GM12891 (cell line): ENCODE measurements around the gene RMRP.

Experiments
- DNase-seq: peaks from one replicate; pipeline ENCODE4 v3.0.0; 2011; ENCODE audit warnings: low spot score; ENCODE audit not compliant: insufficient read length
- FAIRE-seq: peaks from 2 replicates; lab custom pipeline; 2011; peaks lifted over from hg19 to GRCh38; lab: Jason Lieb, UNC
- PAX5 ChIP-seq: IDR thresholded peaks from 2 replicates; pipeline ENCODE4 v1.6.1; 2011; ENCODE audit warnings: low read length, moderate library complexity, mild to moderate bottlenecking; ENCODE audit not compliant: insufficient read depth, severe bottlenecking
- POLR2A ChIP-seq: IDR thresholded peaks from 2 replicates; pipeline ENCODE4 v1.6.1; 2011; ENCODE audit warnings: low read depth, low read length, control low read depth
- POLR2AphosphoS5 ChIP-seq: IDR thresholded peaks from 2 replicates; pipeline ENCODE4 v1.6.1; 2011; ENCODE audit warnings: low read depth, low read length, control low read depth
- POU2F2 ChIP-seq: IDR thresholded peaks from 2 replicates; pipeline ENCODE4 v1.6.1; 2011; ENCODE audit warnings: low read depth, mild to moderate bottlenecking, control low read depth, low read length, moderate library complexity
- SPI1 ChIP-seq: IDR thresholded peaks from 2 replicates; pipeline ENCODE4 v1.6.1; 2011; ENCODE audit warnings: low read depth, low read length, control low read depth
- TAF1 ChIP-seq: IDR thresholded peaks from 2 replicates; pipeline ENCODE4 v1.6.1; 2011; ENCODE audit warnings: low read depth, low read length, control low read depth

Gene RMRP

GRCh38 chr9:35696520-35697215, 38.8 kb upstream of the RMRP start:
- DNase-seq (peak; percentile 76), FAIRE-seq (peak; percentile 91)
- TF ChIP-seq TAF1: no peak
- no peak for TF ChIP-seq SPI1
- no peak for TF ChIP-seq POU2F2

GRCh38 chr9:35695943-35696401, 38.2 kb upstream of the RMRP start:
- no peak for DNase-seq

GRCh38 chr9:35691757-35692301, 34.0 kb upstream of the RMRP start:
- DNase-seq (no peak), FAIRE-seq (no peak)
- TF ChIP-seq POLR2A (no peak), PAX5 (no peak), TAF1 (no peak), POU2F2 (no peak), SPI1 (no peak), POLR2AphosphoS5 (no peak)

More at GRCh38 chr9:35695943-35696401, 38.2 kb upstream of the RMRP start:
- FAIRE-seq: no peak
- no peak for TF ChIP-seq PAX5
- TF ChIP-seq SPI1: no peak
- TF ChIP-seq POLR2AphosphoS5: no peak
- TF ChIP-seq POU2F2: no peak
- TF ChIP-seq TAF1: no peak
- TF ChIP-seq POLR2A: no peak

GRCh38 chr9:35691334-35691650, 33.5 kb upstream of the RMRP start:
- no peak for TF ChIP-seq POLR2AphosphoS5
- TF ChIP-seq POU2F2: no peak
- no peak for TF ChIP-seq TAF1
- TF ChIP-seq PAX5: no peak
- no peak for TF ChIP-seq SPI1
- no peak for TF ChIP-seq POLR2A
- FAIRE-seq (no peak), DNase-seq (no peak)

- DNase-seq: peak; percentile 54
- TF ChIP-seq TAF1 (no peak), POLR2A (no peak), PAX5 (no peak), POLR2AphosphoS5 (no peak), POU2F2 (no peak), SPI1 (no peak)
- FAIRE-seq: peak; percentile 66
Observed at GRCh38 chr9:35690614-35691333, 33.0 kb upstream of the RMRP start.

- peak; percentile 63 for FAIRE-seq
- TF ChIP-seq POU2F2 (no peak), SPI1 (no peak), PAX5 (no peak), POLR2A (no peak), TAF1 (no peak), POLR2AphosphoS5 (no peak)
- DNase-seq: no peak
Observed at GRCh38 chr9:35690294-35690613, 32.4 kb upstream of the RMRP start.

- DNase-seq: peak; percentile 53
- peak; percentile 44; the same call in 1 of the 2 replicates for TF ChIP-seq POLR2A
- TF ChIP-seq TAF1: no peak
- 0 out of 2 replicates have a peak, but pooled peaks have one; percentile 48 for TF ChIP-seq POLR2AphosphoS5
- no peak for TF ChIP-seq POU2F2
- no peak for TF ChIP-seq SPI1
- TF ChIP-seq PAX5: no peak
- no peak for FAIRE-seq
Observed at GRCh38 chr9:35689542-35690293, 31.9 kb upstream of the RMRP start, which contains the start of gene TPM2. Gene TPM2, minus strand, starts transcription at chr9:35689925. Its CDS starts 108 bp downstream, at chr9:35689817.

- TF ChIP-seq POLR2A: no peak
- no peak for TF ChIP-seq SPI1
- no peak for TF ChIP-seq POU2F2
- no peak for TF ChIP-seq POLR2AphosphoS5
- no peak for TF ChIP-seq TAF1
- no peak for TF ChIP-seq PAX5
- no peak for DNase-seq
- FAIRE-seq: no peak
Observed at GRCh38 chr9:35688558-35689541, 31.0 kb upstream of the RMRP start.
